ENCODE results near the gene CUL9.
A peak's percentile ranks its signal among the peaks of the same experiment; 100 is the strongest.

CUL9 gene

DNA sequence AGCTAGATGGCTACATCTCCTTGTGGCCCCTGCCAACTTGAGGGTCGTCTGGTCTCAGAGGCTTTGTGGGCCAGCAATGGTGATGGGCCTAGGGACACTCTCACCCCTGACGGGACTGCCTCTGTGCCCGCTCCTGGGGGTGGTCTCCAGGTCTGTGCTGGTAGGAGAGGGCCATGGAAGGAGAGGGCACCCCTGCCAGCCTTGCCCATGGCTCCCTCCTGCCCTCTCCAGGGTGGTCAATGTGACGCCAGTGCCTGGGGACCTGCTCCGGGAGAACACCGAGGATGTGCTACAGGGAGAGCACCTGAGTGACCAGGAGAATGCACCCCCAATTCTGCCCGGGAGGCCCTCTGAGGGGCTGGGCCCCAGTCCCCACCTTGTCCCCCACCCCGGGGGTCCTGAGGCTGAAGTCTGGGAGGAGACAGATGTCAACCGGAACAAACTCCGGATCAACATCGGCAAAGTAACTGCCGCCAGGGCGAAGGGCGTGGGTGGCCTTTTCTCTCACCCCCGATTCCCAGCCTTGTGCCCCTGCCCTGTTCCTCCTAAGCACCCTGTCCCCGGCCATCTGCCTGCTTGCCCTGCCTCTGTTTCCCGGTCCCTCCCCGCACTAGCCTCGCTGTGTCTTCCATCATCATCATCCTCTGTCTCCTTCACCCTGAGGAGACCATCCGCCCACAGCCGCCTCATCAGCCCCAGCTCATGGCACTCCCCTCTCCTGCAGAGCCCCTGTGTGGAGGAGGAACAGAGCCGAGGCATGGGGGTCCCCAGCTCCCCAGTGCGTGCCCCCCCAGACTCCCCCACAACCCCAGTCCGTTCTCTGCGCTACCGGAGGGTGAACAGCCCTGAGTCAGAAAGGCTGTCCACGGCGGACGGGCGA lies 77.1 kb downstream of the CUL9 start:
- no peak for DNase-seq

- no peak for DNase-seq
Observed at GRCh38 chr6:43260791-43261190, 78.8 kb downstream of the CUL9 start.

DNA sequence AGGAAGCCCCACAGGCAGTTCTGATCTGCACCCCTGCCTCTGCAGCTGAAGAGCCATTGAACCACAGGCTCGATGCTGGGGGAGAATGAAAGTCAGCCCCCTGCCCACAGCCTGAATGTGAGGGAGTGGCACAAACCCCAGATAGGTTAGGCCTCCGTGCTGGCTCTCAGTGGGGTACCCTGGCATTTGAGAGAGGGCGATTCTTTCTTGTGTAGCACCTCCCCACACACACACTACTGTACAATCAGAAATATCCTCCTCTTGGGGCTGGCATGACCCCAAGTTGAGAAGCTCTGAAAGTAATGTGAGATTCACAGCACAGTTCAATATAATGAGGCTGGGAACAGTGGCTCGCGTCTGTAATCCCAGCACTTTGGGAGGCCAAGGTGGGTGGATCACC lies 79.2 kb downstream of the CUL9 start:
- no peak for DNase-seq

DNA sequence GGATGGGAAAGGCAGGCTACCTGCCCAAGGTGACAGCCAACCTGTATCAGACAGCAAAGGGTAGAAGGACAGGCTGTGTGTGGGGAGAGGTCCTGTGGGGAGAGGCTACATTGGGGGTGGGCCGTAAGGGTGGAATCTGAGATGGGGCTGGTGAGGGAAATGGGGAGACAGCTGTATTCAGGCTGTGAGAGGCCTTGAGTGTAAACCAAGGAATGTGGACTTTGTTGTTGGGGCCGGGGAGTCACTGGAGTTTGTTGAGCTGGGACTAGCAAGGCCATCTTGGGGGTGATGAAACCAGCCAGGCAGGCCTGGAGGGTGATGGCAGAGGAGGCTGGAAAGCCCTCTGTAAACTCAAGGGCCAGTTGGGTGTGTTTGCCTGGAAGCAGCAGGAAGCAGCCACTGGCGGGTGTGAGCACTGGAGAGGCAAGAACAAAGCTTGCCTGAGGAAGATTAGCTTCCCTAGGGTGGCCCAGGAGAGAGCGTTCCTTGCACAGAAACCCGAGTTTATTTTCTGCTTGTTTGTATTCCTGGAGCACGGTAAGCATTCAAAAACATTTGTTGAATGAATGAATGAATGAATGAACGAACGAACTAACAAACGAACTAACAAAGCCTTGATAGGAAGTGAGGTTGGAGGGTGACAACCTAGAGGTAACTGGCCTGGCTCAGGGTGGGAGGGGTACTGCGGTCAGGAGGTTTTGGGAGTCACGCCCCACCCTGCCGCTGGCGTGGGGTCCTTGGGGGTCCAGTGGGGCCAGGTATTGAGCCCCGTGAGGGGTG lies 80.2 kb downstream of the CUL9 start:
- no peak for DNase-seq

DNA sequence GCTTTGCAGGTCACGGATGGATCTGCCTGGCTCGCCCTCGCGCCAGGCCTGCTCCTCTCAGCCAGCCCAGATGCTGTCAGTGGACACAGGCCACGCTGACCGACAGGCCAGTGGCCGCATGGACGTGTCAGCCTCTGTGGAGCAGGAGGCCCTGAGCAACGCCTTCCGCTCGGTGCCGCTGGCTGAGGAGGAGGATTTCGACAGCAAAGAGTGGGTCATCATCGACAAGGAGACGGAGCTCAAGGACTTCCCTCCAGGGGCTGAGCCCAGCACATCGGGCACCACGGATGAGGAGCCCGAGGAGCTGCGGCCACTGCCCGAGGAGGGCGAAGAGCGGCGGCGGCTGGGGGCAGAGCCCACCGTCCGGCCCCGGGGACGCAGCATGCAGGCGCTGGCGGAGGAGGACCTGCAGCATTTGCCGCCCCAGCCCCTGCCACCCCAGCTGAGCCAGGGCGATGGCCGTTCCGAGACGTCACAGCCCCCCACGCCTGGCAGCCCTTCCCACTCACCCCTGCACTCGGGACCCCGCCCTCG lies 80.9 kb downstream of the CUL9 start:
- no peak for DNase-seq

DNA sequence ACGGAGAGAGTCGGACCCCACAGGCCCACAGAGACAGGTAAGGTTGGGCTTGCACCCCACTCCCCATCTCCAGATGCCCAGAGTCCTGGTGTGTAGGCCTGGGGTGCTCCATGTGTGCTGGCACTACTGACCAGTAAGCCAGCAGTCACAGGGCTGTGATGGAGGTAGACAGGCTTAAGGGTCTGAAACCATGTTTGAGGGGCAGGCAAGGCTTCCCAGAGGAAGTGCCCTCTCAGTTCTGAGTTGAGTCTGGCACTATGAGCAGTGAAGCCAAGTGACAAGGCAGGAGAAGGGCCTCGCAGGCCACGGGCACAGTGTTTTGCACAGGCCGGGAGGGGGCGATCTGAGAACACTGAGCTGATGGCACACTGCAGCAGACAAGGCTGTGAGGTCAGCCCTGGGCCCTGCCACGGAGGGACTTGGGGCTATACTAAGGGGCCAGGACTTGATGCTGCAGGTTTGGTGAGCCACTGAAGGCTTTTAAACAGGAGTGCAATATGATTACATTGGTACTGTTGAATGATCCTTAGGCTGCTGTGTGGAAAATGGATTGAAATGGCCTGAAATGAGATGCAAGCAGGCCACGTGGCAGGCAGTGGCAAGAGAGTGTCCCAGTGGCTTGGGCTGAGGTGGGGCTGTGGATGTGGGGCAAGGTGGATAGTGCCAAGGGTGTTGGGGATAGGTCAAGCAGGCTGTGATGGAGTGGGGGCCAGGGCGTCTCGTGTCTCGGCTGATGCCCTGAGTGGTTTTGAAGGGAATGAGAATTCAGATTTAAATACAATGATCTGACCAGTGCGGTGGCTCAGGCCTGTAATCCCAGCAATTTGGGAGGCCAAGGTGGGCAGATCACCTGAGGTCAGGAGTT lies 81.5 kb downstream of the CUL9 start:
- DNase-seq = peak; percentile 71

DNA sequence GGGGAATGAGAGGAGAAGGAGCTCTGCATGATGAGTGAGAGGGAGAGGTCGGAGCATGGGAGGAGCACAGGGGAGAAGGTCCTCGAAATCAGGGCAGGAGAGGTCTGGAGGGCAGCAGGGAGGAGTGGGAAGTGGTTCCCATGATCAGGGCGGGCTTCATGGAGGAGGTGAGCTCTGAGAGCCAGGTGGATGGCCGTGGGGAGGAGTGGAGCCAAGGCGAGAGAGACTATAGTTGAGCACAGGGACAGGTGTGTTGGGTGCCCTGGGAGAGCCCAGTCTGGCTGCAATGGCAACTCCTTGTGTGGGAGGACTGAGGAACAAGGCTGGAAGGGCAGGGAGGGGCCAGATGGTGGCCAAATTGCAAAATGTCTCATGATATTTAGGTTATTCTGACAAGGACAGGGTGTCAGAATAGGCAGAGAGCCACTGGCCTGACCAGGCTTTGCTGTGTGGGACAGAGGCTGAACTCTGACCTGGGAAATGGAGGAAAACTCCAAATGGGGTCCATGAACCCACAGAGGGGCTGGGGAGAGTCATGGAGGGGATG lies 82.7 kb downstream of the CUL9 start:
- DNase-seq = no peak

DNA sequence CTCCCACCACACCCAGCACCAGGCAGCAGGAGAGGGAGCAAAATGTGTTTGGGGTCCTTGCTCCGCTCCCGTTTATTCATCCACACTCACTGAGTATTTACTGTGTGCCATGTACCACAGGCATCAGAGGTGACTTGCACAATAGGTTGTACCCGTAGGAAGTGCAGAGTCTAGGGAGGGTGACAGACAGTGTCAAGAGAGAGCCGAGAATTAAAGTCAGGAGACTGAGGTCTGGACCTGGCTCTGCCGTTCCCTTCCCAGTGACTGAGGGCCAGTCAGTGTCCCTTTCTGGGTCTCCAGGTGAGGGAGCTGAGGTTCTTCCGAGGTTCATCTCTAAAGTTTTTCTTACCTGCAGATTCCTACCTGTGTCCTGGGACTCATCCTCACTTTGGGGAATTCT lies 83.6 kb downstream of the CUL9 start:
- no peak for DNase-seq

DNA sequence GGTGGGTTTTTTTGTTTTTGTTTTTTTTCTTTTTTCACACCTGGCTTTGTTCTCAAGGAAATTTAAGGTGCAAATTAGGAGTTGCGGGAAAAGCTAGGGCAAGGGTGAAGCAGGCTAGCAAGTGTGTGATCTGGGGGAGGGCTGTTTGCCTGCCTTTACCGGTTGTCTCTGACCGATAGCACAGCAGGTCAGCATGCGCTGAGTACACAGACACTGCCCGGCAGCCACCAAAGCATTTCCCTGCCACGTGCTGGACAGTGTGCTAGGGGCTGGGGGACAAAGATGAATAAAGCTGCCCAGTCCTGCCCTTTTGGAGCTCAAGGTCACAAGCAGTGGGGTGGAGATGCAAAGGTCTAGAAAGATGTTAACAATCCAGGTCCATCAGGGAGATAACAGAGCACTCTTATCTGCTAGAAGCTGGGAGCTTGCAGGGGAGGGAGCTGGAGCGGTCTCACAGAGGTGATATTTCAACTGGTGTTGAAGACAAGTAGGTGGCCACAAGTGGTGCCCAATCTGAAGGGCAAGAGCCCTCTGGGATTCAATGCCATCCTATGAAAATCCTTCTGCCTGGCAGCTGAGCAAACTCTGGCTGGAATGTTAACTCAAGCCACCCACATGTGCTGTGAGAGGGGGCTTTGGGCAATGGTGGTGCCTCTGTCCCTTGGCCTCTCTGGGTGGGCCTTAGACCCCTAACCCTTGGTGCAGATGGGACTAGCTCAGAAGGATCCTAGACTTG lies 85.8 kb downstream of the CUL9 start:
- DNase-seq = no peak

GRCh38 chr6:43268355-43268700 lies 86.3 kb downstream of the CUL9 start:
- no peak for DNase-seq

DNA sequence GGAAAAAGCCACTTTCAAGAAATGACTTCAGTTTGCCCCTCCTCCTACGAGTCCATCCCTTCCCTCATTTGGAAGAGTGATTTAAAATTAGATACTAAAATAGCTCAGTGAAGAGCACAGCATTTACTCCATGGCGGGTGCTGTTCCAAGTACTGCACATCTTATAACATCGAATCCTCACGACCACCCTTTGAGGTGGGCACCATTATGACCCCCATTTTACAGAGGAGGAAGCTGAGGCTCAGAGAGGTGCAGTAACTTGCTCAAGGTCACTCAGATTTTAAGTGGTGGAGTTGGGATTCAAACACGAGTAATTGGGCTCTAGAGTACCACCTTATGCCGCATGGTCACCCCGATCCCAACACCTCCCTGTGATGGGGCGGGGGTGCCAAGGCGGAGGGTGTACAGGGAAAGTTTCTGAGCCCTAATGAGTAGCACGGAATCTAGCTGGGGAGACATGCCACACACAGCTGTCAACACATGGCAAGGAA lies 86.8 kb downstream of the CUL9 start:
- DNase-seq = no peak

GRCh38 chr6:43269273-43270007 lies 87.4 kb downstream of the CUL9 start:
- peak; percentile 52 for DNase-seq

DNA sequence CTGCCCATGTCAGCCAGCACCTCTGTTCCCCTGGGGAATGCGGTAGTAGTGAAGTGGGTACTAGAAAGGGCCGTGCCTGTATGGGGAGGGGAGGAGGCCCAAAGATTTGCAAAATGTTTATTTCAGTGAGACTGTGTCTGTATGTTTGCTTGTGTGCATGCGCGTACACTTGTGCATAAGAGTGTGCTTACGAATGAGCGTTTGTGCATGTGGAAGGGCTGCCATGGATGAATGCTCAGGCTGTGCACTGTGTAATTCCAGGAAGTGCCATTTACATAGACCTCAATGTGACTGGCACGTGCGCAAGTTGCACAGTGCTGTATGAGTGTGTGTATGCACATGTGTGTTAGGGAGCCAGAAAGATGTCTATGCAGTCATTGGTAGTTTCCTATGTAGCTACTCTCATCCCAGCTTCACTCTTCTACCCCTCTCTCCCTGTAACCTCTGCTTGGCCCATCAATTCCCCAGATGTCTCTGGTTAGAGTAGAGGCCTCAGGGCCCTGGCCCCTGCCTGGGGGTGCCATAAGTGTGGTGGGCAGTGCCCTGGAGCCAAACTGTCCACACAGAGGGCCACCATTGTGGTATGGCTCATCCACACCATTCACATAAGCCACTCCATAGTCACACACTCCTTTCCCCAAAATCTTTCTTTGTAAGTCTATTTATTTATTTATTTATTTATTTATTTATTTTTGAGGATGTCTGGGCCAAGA lies 89.3 kb downstream of the CUL9 start:
- no peak for DNase-seq

DNA sequence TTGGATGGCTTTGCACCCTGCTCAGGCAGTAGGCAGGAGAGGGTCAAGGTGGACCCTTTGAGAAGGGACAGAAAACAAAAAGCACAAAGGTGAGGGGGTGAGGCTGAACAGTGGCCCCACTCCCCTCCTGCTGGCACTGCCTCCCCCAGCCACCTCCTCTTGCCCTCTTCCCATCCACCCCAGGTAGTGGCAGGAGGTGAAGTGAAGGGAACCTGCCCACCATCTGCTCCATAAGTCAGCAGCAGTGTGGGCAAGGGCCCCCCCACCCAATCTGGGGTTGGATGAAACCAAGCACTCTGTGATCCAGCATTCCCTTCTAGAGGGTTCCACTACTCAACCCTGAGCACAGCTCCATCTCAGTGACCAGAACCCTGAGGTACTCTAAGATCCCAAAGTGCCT lies 89.9 kb downstream of the CUL9 start:
- no peak for DNase-seq

DNA sequence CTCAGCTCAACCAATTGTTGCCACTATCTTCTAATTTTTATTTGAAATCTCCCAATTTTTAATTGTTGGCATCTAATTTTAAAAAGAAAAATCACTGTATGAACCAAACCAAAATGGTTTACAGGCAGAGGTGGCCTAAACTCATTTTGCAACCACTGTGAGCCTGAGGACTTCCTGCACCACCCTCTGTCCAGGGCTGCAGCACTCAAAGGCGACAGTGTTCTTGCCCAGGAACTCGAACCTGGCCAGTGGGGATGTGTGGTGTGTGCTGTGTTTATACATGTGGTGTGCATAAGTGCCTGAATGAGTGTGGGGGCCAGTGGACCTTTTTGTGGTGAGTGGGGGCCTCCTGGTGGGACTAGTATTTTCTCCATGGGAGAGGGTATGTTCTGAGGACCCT lies 91.7 kb downstream of the CUL9 start:
- no peak for DNase-seq
